RWPE2 (cell line): ENCODE data around the gene SOX30.

Experiments
- ATAC-seq: fragments of 200-7000 bp; cut with Tn5 transposase; 3 replicates; pipeline ENCODE4 v1.9.1; 2021; ENCODE audit warnings: low read depth
- DNase-seq: peaks from one replicate; pipeline ENCODE4 v3.0.0-alpha.2; 2020; ENCODE audit warnings: low spot score
- H3K27ac ChIP-seq: fragments of 450-650 bp; 2 replicates; pipeline ENCODE4 v1.5.1; 2017; ENCODE audit warnings: mild to moderate bottlenecking; ENCODE audit not compliant: poor library complexity, severe bottlenecking
- H3K27me3 ChIP-seq: fragments of 250-450 bp; sonication (Bioruptor Pico); 2 replicates; pipeline ENCODE4 v1.5.1; 2021; ENCODE audit warnings: mild to moderate bottlenecking, moderate library complexity; ENCODE audit not compliant: insufficient read depth, poor library complexity, severe bottlenecking
- H3K36me3 ChIP-seq: fragments of 250-450 bp; sonication (Bioruptor Pico); 2 replicates; pipeline ENCODE4 v1.5.1; 2020; ENCODE audit warnings: low read depth, mild to moderate bottlenecking, moderate library complexity
- H3K4me1 ChIP-seq: fragments of 250-450 bp; sonication (Bioruptor Pico); 2 replicates; pipeline ENCODE4 v1.5.1; 2021; ENCODE audit warnings: mild to moderate bottlenecking, moderate library complexity; ENCODE audit not compliant: insufficient read depth, poor library complexity, severe bottlenecking
- H3K4me3 ChIP-seq: fragments of 250-450 bp; sonication (Bioruptor Pico); 2 replicates; pipeline ENCODE4 v1.5.1; 2021; ENCODE audit warnings: mild to moderate bottlenecking, moderate library complexity; ENCODE audit not compliant: severe bottlenecking
- H3K9me3 ChIP-seq: fragments of 250-450 bp; sonication (Bioruptor Pico); 2 replicates; pipeline ENCODE4 v1.5.1; 2021; ENCODE audit warnings: mild to moderate bottlenecking, moderate library complexity; ENCODE audit not compliant: severe bottlenecking
- TF ChIP-seq, protein P1 (sequence below): fragments of 450-650 bp; IDR thresholded peaks from one replicate; pipeline ENCODE4 v1.5.1; 2017; ENCODE audit warnings: mild to moderate bottlenecking, moderate library complexity; ENCODE audit not compliant: poor library complexity, severe bottlenecking

Gene SOX30

GRCh38 chr5:157616785-157617184 is 35.5 kb downstream of the SOX30 start:
- Histone ChIP-seq H3K4me1 (peaks cover 11% of the 10 kb centered on the region), H3K27ac (no peak overlapping the region), H3K27me3 (no peaks in the 10 kb centered on the region), H3K4me3 (no peak overlapping the region), H3K9me3 (no peaks in the 10 kb centered on the region), H3K36me3 (no peaks in the 10 kb centered on the region)
- no peak for DNase-seq
- TF ChIP-seq, protein P1, sequence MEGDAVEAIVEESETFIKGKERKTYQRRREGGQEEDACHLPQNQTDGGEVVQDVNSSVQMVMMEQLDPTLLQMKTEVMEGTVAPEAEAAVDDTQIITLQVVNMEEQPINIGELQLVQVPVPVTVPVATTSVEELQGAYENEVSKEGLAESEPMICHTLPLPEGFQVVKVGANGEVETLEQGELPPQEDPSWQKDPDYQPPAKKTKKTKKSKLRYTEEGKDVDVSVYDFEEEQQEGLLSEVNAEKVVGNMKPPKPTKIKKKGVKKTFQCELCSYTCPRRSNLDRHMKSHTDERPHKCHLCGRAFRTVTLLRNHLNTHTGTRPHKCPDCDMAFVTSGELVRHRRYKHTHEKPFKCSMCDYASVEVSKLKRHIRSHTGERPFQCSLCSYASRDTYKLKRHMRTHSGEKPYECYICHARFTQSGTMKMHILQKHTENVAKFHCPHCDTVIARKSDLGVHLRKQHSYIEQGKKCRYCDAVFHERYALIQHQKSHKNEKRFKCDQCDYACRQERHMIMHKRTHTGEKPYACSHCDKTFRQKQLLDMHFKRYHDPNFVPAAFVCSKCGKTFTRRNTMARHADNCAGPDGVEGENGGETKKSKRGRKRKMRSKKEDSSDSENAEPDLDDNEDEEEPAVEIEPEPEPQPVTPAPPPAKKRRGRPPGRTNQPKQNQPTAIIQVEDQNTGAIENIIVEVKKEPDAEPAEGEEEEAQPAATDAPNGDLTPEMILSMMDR: no peak
- no peak for ATAC-seq

- no peak for ATAC-seq
- no peak overlapping the region for H3K4me3 ChIP-seq
- DNase-seq: no peak
- no peaks in the 10 kb centered on the region for H3K36me3 ChIP-seq
- no peak overlapping the region for H3K27ac ChIP-seq
- H3K4me1 ChIP-seq: peaks cover 18% of the 10 kb centered on the region
- no peaks in the 10 kb centered on the region for H3K9me3 ChIP-seq
- TF ChIP-seq, protein P1: no peak
- H3K27me3 ChIP-seq: no peaks in the 10 kb centered on the region
These were observed 38.6 kb downstream of the SOX30 start for GRCh38 chr5:157613385-157614245.

DNA sequence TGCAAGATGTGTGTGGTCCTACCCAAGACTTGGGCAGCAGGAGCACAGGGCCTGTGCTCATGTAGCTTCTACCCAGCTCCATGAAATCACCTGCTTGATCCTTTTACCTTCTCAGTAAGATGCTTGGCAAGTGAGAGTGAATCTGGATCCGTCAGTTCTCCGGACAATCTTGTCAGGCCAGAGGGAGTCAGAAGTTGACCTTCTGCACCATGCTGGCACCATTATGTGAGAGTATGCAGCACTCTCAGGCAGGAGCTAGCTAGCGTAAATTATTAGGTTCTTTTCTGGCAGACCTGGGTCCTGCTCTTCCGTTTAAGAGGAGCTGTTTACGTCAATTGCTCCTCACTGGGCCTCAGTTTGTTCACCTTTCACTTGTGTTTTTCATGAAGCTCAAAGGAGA is 39.7 kb downstream of the SOX30 start:
- Histone ChIP-seq H3K36me3 (no peaks in the 10 kb centered on the region), H3K27ac (peak overlapping the region; percentile 53), H3K27me3 (no peaks in the 10 kb centered on the region), H3K9me3 (no peaks in the 10 kb centered on the region), H3K4me3 (no peak overlapping the region), H3K4me1 (peaks cover 29% of the 10 kb centered on the region)
- TF ChIP-seq, protein P1: no peak
- no peak for DNase-seq
- ATAC-seq: no peak; the same call in 2 of the 3 replicates

DNA sequence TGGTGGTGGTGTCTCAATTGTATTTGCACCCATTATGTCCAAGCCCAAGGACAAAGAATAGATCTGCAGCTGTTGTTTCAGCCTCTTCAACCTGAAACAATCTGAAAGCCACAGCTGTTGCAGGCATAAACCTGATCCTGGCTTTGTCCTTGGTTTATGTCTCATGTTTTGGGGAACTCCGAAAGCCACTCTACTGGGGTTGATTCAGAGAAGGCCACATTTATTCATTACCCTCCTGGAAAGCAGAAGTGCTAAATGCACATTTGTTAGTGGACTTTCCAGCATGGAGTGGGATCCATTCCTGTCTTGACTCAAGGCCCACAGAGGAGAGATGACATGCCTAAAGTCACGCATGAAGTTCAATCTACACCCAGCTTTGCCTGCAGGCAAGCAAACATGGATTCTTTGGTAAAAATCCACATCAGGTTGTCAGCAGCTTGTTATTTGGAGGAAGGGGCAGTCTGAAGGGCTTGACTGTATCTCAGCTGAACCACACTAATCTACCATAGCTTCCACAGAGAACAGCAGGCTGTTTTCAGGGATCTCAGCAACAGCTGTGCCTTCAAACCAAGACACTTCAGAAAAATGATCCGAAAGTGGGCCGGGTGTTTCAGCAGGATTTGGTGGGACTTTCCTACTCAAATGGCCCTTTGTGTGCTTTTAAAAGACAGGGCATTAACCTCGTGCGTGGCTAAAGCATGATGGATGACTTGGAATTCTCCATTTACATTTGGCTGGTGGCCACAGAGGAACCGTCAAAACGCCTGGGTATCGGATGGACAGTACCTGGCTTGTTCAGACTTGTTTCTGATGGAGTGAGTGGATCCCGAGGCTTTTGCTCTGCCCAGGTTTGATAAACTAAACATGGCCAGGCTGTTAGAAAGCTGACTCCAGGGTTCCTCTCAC is 40.4 kb downstream of the SOX30 start:
- H3K27me3 ChIP-seq: no peaks in the 10 kb centered on the region
- TF ChIP-seq, protein P1: no peak
- no peaks in the 10 kb centered on the region for H3K36me3 ChIP-seq
- no peak overlapping the region for H3K4me3 ChIP-seq
- ATAC-seq (peak; percentile 64), DNase-seq (peak; percentile 79)
- H3K27ac ChIP-seq: peak overlapping the region; percentile 53
- peaks cover 36% of the 10 kb centered on the region for H3K4me1 ChIP-seq
- no peaks in the 10 kb centered on the region for H3K9me3 ChIP-seq
